SH-SY5Y (cell line): Measurements from ENCODE around the gene RSAD2.

Experiments
- GATA2 ChIP-seq: IDR thresholded peaks from 2 replicates; pipeline ENCODE4 v1.6.1; 2011; ENCODE audit warnings: mild to moderate bottlenecking, low read depth, low read length
- GATA3 ChIP-seq: IDR thresholded peaks from 2 replicates; pipeline ENCODE4 v1.6.1; 2011; ENCODE audit warnings: low read depth, mild to moderate bottlenecking, low read length, moderate library complexity

DNA sequence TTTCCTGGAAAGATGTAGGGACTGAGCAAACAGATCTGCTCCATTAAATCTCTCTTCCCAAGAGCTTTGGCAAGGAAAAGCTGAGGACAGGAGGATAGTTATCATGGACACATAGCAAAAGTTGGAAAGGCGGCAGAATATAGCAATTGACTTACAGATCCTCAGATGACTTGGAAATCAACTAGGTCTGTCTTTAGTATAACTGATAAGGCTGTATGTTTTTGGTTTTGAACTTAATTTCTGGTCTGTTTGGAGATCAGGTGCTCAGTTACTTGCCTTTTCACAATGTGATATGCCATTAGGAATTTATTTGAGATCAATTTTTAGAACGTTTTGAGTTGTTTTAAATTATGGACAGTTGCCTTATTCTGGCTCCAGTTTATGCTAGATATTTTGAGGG, 8.0 kb downstream of the RSAD2 start:
- TF ChIP-seq GATA2 (no peak), GATA3 (no peak)
